ENCODE measurements around the gene ATP2A1. TPM values are rescaled to one million over a fixed set of nuclear protein-coding genes. Genes with fewer than 3 reads are reported as not detected.

The ATP2A1 gene
- total and polyA plus RNA-seq, 2 experiments from 2014 or later = 0.73 to 4.0 TPM

- TF ChIP-seq REST (IDR thresholded peaks at IDR 0.05; ENCODE audit: unreplicated experiment) = no peak
- TF ChIP-seq POLR2AphosphoS5 (IDR thresholded peaks at IDR 0.05; ENCODE audit: low read depth) = no peak
Measured at GRCh38 chr16:28912558-28912957, 34.3 kb downstream of the ATP2A1 start (continued).

GRCh38 chr16:28913946-28914724 lies 35.8 kb downstream of the ATP2A1 start:
- H3K27ac Mint-ChIP-seq = no peak overlapping the region
- Histone ChIP-seq H2AFZ (no peak overlapping the region), H3K4me3 (no peak overlapping the region), H3K4me2 (no peak overlapping the region), H3K27ac (ENCODE audit: low read depth) (no peak overlapping the region), H3K9me2 (ENCODE audit: insufficient read depth) (no peaks in the 10 kb centered on the region), H3K79me2 (replicated peaks; ENCODE audit: insufficient read depth) (no peaks in the 10 kb centered on the region), H3K27me3 (ENCODE audit: insufficient read depth) (no peaks in the 10 kb centered on the region), H4K20me1 (replicated peaks; ENCODE audit: insufficient read depth) (no peaks in the 10 kb centered on the region), H3K36me3 (ENCODE audit: insufficient read depth) (0 out of 2 replicates have a peak, but pooled peaks cover 4% of the 10 kb centered on the region), H3K4me1 (ENCODE audit: insufficient read depth) (no peaks in the 10 kb centered on the region), H3F3A (replicated peaks; ENCODE audit: low read depth) (no peaks in the 10 kb centered on the region)
- DNase-seq (ENCODE audit: low spot score) = no peak
- ATAC-seq = no peak
- peaks cover 11% of the 10 kb centered on the region for H3K27me3 Mint-ChIP-seq (ENCODE audit: insufficient read depth, low read depth, poor library complexity)
- H3K9me3 Mint-ChIP-seq = no peaks in the 10 kb centered on the region
- H3K4me3 Mint-ChIP-seq = no peak overlapping the region
- peaks cover 25% of the 10 kb centered on the region for H3K36me3 Mint-ChIP-seq (ENCODE audit: low read depth)
- no peaks in the 10 kb centered on the region; the same call in 2 of the 3 replicates for H3K4me1 Mint-ChIP-seq
- no peak for TF ChIP-seq CTCF (conservative IDR thresholded peaks at IDR 0.05; ENCODE audit: low read depth in 2 of 2)
- TF ChIP-seq STAT1 (IDR thresholded peaks at IDR 0.05; ENCODE audit: unreplicated experiment) = no peak
- TF ChIP-seq ZNF462 (CRISPR knock-in tag; IDR thresholded peaks at IDR 0.05) = no peak
- no peak for TF ChIP-seq POLR2AphosphoS5 (IDR thresholded peaks at IDR 0.05; ENCODE audit: low read depth)
- no peak for TF ChIP-seq REST (IDR thresholded peaks at IDR 0.05; ENCODE audit: unreplicated experiment)
- no peak for TF ChIP-seq CREB1 (CRISPR knock-in tag; IDR thresholded peaks at IDR 0.05; ENCODE audit: low read depth)
- TF ChIP-seq EZH2phosphoT487 (IDR thresholded peaks at IDR 0.05; ENCODE audit: unreplicated experiment) = no peak
- no peak for TF ChIP-seq JUNB (IDR thresholded peaks at IDR 0.05; ENCODE audit: unreplicated experiment)

Data from GM23338 (cell line).